Muscle of back (tissue), 11 donors: Measurements from ENCODE around the gene PLIN4. TPM values are rescaled to one million over a fixed set of nuclear protein-coding genes. Genes with fewer than 3 reads are reported as not detected.
"Not testable (repeated sequence)": the region's sequence is repeated elsewhere in the genome, so short reads cannot be mapped to it uniquely, and the experiment has no call there.

Experiments used
- DNase-seq, 3 donors: peaks; one replicate each; pipeline versions ENCODE4 v3.0.0 to v3.0.0-alpha.2; 2013
- polyA plus RNA-seq, 10 donors: library from polyadenylated mRNA; unstranded; fragments of 120-200 nt; gene quantifications; one replicate each; pipeline ENCODE4 v1.2.1, GENCODE V29; 2013; ENCODE audit not compliant: insufficient read length in 10 of 10

The PLIN4 gene
- polyA plus RNA-seq, 10 donors, result 0.68 to 9.4 (median 4.6) TPM

- no peak for DNase-seq
These were observed 29.3 kb upstream of the PLIN4 start for GRCh38 chr19:4547303-4548237.

GRCh38 chr19:4543842-4544647 is 25.8 kb upstream of the PLIN4 start:
- DNase-seq, result no peak

GRCh38 chr19:4542896-4543841 is 24.9 kb upstream of the PLIN4 start:
- no peak for DNase-seq

DNA sequence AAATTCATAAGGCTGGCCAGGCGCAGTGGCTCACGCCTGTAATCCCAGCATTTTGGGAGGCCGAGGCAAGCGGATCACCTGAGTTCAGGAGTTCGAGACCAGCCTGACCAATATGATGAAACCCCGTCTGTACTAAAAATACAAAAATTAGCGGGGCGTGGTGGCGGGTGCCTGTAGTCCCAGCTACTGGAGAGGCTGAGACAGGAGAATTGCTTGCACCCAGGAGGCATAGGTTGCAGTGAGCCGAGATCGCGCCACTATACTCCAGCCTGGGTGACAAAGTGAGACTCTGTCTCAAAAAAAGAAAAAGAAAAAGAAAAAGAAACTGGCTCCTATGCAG is 23.5 kb upstream of the PLIN4 start:
- DNase-seq, result not testable (repeated sequence)

DNA sequence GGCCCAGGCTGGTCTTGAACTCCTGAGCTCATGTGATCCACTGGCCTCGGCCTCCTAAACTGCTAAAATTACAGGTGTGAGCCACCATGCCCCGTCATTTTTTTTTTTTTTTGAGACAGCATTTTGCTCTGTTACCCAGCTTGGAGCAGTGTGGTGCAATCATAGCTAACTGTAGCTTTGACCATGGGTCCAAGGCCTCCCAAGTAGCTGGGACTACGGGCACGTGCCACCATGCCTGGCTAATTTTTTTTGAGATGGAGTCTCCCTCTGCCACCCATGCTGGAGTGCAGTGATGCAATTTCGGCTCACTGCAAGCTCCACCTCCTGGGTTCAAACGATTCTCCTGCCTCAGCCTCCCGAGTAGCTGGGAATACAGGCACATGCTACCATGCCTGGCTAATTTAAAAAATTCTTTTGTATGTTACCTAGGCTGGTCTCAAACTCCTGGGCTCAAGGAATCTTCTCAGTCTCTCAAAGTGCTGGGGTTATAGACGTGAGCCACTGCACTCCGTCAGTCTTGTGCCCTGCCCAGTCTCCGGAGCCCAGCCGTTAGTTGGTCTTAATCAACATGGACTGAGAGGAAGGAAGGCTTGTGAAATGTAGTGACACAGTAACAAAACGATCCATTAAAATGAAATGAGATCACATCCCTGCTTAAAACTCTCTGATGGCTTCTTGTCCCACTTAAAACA is 23.0 kb upstream of the PLIN4 start:
- no peak for DNase-seq

- no peak for DNase-seq
These were observed 21.7 kb upstream of the PLIN4 start, which contains the start of gene LRG1 for GRCh38 chr19:4539693-4540581. Gene LRG1, minus strand, starts transcription at chr19:4540036. Its CDS starts 23 bp downstream, at chr19:4540013.

DNA sequence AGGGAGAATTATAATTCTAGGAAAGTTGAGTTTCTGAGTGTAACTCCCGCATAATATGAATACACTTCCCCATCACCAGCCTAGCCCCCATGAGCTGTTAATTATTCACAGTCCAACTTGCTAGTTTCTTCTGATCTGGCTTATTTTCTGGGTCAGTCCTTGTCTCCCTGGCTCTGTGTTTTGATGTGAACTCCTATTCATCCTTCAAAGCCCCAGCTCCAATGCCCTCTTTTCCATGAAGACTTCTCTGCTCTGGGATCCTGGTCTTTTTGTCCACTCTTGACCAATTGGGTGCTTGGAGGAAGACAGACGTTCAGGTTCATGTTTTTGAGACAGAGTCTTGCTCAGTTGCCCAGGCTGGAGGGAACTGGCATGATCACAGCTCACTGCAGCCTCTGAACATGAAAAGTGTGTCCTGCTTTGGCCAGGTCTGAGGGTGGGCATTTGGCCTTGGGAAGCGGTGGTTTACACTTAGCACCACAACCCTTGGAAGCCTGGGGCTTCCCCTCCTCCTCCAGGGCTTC is 20.9 kb upstream of the PLIN4 start:
- DNase-seq, result no peak

GRCh38 chr19:4538601-4538954 is 20.3 kb upstream of the PLIN4 start:
- DNase-seq, result no peak

GRCh38 chr19:4537953-4538600 is 19.8 kb upstream of the PLIN4 start:
- no peak for DNase-seq

DNA sequence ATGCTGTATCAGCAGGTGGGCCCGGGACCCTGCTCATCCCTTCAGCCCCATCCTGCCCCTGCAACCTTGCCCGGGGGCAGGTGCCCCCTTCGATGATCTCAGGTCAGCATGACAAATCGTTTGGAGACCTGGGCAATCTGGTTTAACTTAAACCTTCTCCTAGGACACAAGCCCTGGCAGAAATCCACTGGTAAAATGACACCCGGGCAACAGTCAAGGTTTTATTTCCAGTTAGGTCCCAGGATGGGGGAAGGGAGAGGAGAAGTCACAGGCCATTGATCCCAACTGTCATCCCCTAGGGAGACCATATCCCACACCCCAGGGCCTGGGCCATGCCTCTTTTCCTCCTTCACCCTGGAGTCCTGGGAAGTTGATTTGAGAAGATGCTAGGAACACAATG is 18.5 kb upstream of the PLIN4 start:
- no peak for DNase-seq

DNA sequence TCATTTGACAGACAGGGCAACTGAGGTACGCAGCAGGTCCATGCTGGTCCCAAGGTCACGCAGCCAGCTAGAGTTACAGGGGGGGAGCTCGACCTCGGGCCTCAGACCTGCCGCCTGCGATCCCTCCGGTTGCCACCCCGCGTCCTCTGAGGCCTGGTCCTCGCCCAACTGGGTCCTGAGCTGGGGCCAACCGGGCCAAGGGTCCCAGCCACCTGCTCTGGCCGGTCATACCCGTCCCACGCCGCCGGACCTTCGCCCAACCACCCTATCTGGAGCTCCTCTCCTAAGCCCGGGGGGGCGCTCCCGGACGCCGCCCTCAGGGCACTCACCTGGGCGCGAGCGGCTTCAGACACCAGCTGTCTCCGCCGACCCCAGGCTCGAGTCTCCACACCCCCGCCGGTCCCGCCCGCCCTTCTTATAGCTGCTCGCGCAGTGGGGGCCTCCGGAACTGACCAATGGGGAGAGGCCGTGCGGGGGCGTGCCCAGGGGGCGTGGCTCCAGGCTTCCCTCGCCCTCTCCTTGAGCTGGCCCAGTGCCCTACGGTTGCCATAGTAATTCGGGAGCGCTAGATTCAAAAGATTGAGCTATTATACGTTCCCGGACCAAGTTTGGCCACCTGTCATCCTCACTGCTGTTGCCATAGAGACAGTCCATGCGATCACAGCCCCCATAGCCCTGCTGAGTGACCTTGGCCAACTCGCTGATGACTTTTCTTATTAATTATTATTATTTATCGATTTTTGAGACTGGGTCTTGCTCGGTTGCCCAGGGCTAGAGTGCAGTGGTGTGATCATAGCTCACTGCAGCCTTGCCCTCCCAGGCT is 16.8 kb upstream of the PLIN4 start, which contains the start of gene PLIN5:
PLIN5 (minus strand) TSS at position 389 of the 823 bp plus-strand sequence. CDS start 1,150 bp downstream, outside the sequence.
- peak; percentile 24 to 73 (median 57) for DNase-seq

DNA sequence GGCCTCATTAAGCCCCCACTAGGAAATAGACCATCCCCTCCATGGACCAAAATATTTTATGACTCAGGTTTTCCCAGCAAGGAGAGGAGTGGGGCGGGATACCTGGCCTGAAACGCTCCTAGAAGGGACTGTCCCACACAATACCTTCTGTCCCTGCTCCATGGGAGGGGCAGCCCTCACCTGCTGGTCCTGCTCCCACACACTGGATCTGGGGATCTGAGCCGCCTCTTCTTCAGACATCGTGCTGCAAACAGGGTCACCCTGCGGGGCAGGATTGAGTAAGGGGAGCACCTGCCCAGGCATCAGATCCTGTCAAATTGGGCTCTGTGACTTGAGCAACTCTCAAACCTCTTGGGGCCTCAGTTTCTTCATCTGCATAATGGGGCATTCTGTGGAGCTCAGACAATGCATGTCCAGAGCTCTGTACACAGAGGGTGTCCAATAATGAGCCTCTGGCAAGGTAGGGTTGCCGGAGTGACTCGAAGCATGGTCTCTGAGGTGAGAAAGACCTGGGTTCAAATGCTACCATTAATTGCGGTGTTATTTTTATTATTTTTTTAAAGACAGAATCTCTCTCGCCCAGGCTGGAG is 15.6 kb upstream of the PLIN4 start:
- no peak for DNase-seq

DNA sequence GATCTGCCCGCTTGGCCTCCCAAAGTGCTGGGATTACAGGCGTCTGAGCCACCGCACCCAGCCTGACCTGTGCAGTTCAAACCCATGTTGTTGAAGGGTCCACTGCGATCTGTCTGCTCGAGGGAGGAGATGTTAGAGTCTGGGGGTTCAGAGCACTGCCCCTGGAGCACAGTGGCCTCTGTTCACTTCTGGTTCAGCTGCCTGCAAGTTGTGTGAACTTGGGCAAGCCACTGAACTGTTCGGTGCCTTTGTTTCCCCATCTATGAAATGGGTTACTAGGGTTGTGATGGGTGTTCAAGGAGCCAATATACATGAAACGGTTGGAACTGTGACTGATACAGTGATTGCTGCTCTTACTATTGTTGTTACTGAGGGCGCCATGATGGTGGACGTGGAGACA is 15.0 kb upstream of the PLIN4 start:
- no peak for DNase-seq

DNA sequence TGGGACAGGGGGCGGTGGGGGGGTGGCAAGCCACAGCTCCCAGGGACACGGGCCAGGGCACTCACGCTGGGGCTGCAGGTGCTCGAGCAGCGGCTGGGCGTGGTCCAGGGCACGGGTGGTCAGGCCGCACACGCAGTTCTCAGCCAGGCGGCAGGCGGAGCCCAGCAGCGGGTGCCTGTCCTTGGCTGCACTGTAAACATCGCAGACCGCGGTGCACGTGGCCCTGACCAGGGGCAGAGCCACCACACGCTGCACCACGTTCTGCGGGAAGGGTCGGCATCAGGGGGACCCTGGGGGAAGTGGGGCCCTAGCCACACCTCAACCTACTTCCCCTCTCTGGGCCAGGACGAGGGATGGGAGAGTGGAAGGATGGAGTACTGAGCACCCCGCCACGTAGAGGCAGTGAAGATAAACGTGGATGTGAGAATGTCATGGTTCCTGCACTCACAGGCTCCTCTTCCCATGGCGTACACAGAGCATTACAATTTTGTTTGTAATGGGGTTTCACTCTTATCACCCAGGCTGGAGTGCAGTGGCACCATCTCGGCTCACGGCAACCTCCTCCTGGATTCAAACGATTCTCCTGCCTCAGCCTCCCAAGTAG is 13.4 kb upstream of the PLIN4 start:
- no peak for DNase-seq

DNA sequence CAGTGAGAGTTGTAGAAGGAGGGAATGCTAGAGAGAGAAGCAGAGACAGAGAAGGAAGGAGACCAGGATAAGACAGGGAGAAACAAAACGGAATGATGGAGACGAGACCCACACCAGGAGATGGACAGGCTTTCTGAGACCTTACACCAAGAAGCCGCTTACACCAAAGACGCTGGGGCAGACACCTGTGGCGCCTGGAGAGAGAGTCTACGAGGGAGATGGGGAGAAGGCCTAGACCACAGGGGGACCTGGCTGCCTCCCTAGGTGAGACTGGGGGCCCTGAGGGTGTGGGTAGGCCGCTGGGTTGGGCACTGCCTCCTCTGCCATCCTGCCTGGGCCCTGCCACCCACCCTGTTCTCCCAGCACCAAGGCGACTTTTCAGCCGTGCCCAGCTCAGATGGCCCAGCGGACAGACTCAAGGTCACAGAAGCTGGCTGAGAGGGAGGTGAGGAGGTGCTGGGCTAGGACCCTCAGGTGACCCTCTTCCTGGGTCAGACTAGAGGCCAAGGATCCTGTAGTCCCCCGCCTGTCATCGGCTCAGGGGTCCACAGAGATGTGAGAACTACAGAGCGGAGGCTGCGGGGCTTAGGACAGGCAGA is 11.7 kb upstream of the PLIN4 start:
- DNase-seq, result no peak

DNA sequence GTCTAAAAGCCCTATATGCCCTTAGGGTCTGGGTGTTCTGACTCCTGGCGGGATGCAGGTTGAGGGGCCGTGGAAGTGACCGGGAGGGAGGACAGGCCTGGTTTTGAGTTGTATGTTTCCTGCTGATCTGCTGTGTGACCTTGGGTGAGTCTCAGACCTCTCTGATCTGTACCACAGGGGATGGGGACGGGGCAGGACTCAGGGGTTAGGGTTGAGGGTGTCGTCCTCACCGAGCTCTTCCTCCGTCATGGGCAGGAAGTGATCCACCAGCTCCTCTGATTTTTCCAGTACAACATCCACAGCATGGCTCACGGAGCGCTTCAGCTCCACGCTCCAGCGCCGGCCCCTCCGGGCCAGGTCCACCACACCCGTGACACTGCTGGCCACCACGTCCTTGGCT is 10.6 kb upstream of the PLIN4 start:
- DNase-seq, result no peak

- DNase-seq, result not testable (repeated sequence)
These were observed 9.1 kb upstream of the PLIN4 start for GRCh38 chr19:4527377-4527776.
